Measurements from ENCODE around the gene DBN1. TPM values are rescaled to one million over a fixed set of nuclear protein-coding genes. Genes with fewer than 3 reads are reported as not detected.

The DBN1 gene
- total RNA-seq, 2 experiments from 2014 or later = 101 to 105 TPM

GRCh38 chr5:177490311-177490991, 17.0 kb upstream of the DBN1 start:
- H3K9me3 Mint-ChIP-seq = no peaks in the 10 kb centered on the region
- DNase-seq (no peak), ATAC-seq (no peak)
- peaks cover 20% of the 10 kb centered on the region for H3K4me1 Mint-ChIP-seq (ENCODE audit: low read depth)
- no peak overlapping the region for H3K27ac Mint-ChIP-seq
- intact Hi-C loops (cut with micrococcal nuclease) = no loop called here
- TF ChIP-seq, protein P1, sequence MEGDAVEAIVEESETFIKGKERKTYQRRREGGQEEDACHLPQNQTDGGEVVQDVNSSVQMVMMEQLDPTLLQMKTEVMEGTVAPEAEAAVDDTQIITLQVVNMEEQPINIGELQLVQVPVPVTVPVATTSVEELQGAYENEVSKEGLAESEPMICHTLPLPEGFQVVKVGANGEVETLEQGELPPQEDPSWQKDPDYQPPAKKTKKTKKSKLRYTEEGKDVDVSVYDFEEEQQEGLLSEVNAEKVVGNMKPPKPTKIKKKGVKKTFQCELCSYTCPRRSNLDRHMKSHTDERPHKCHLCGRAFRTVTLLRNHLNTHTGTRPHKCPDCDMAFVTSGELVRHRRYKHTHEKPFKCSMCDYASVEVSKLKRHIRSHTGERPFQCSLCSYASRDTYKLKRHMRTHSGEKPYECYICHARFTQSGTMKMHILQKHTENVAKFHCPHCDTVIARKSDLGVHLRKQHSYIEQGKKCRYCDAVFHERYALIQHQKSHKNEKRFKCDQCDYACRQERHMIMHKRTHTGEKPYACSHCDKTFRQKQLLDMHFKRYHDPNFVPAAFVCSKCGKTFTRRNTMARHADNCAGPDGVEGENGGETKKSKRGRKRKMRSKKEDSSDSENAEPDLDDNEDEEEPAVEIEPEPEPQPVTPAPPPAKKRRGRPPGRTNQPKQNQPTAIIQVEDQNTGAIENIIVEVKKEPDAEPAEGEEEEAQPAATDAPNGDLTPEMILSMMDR (IDR thresholded peaks at IDR 0.05) = no peak
- H3K27me3 Mint-ChIP-seq = no peaks in the 10 kb centered on the region
- H3K36me3 Mint-ChIP-seq (ENCODE audit: low read depth) = peaks cover 43% of the 10 kb centered on the region
- CTCF ChIA-PET = interaction anchor here (1.0 to 5.1 kb wide), 4 partner anchors 10 to 100 kb away, joined by 3 to 26 read pairs (median 4); no protein-coding TSS in a partner anchor
- H3K4me3 Mint-ChIP-seq = no peak overlapping the region
- POLR2A ChIA-PET = interaction anchor here (1.1 to 2.1 kb wide), 2 partner anchors 14 to 15 kb away, joined by 3 to 5 read pairs; no protein-coding TSS in a partner anchor

DNA sequence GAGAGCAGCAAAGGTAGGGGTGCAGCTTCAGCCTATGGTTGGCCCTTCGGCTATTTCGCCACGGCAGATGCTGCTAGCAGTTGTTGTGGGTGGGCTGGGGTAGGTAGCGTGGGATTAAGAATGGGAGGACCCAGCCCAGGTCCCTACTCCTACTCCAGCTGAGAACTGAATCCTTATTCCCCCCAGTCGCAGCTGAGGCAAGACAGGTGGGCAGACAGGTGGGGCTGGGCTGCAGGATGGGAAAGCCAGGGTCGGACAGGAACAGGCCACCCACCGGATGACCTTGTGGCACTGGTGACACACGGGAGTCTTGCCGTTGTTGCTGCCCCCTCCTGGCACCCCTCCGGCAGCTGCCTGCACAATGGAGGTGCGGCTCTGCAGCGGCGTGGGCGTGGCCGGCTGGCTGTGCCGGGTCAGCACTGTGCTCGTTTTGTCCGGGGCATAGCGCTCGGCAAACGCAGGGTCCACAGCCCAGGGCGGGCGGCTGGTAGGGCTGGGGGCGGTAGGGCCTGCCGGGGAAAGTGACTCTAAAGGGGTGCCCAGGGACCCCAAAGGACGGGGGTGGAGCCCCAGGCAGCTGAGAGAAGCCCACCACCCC, 15.8 kb upstream of the DBN1 start:
- CTCF ChIA-PET = interaction anchor here (1.2 to 5.1 kb wide), 3 partner anchors 11 to 99 kb away, joined by 3 to 26 read pairs (median 5); no protein-coding TSS in a partner anchor
- peaks cover 10% of the 10 kb centered on the region for H3K4me1 Mint-ChIP-seq (ENCODE audit: low read depth)
- intact Hi-C loops (cut with micrococcal nuclease) = no loop called here
- POLR2A ChIA-PET = interaction anchor here (0.8 to 2.1 kb wide), 4 partner anchors 13 to 47 kb away, joined by 3 to 5 read pairs (median 3); no protein-coding TSS in a partner anchor
- DNase-seq (peak; percentile 15), ATAC-seq (no peak)
- H3K27me3 Mint-ChIP-seq = no peaks in the 10 kb centered on the region
- H3K9me3 Mint-ChIP-seq = no peaks in the 10 kb centered on the region
- no peak overlapping the region for H3K27ac Mint-ChIP-seq
- TF ChIP-seq, protein P1 (IDR thresholded peaks at IDR 0.05) = no peak
- peaks cover 43% of the 10 kb centered on the region for H3K36me3 Mint-ChIP-seq (ENCODE audit: low read depth)
- no peak overlapping the region for H3K4me3 Mint-ChIP-seq

- ChIA-PET POLR2A (interaction anchor here (1.1 to 1.3 kb wide), 2 partner anchors 9 to 39 kb away, joined by 3 read pairs; no protein-coding TSS in a partner anchor), CTCF (interaction anchor here (1.6 to 5.1 kb wide), 2 partner anchors 10 to 30 kb away, joined by 3 to 26 read pairs; no protein-coding TSS in a partner anchor)
- ATAC-seq = no peak
- Mint-ChIP-seq H3K9me3 (no peaks in the 10 kb centered on the region), H3K36me3 (ENCODE audit: low read depth) (peaks cover 39% of the 10 kb centered on the region), H3K4me1 (ENCODE audit: low read depth) (no peaks in the 10 kb centered on the region), H3K27me3 (no peaks in the 10 kb centered on the region), H3K27ac (no peak overlapping the region), H3K4me3 (no peak overlapping the region)
- DNase-seq = peak; percentile 24
- TF ChIP-seq, protein P1 (IDR thresholded peaks at IDR 0.05) = no peak
- intact Hi-C loops (cut with micrococcal nuclease) = no loop called here
Observed at GRCh38 chr5:177487975-177488374, 14.5 kb upstream of the DBN1 start.

GRCh38 chr5:177487144-177487543, 13.7 kb upstream of the DBN1 start:
- Mint-ChIP-seq H3K27me3 (no peaks in the 10 kb centered on the region), H3K9me3 (no peaks in the 10 kb centered on the region), H3K4me1 (ENCODE audit: low read depth) (no peaks in the 10 kb centered on the region), H3K4me3 (no peak overlapping the region), H3K36me3 (ENCODE audit: low read depth) (peaks cover 33% of the 10 kb centered on the region), H3K27ac (no peak overlapping the region)
- TF ChIP-seq, protein P1 (IDR thresholded peaks at IDR 0.05) = no peak
- ATAC-seq (no peak), DNase-seq (no peak)
- ChIA-PET CTCF (interaction anchor here (1.6 to 5.1 kb wide), 3 partner anchors 9 to 30 kb away, joined by 3 to 26 read pairs (median 5); no protein-coding TSS in a partner anchor), POLR2A (interaction anchor here (1.2 to 1.3 kb wide), 2 partner anchors 8 to 9 kb away, joined by 3 read pairs; no protein-coding TSS in a partner anchor)
- intact Hi-C loops (cut with micrococcal nuclease) = no loop called here

Measured in activated CD8-positive, alpha-beta T cell treated with anti-CD3 and anti-CD28 coated beads for 36 hours (primary cell).